PFSK-1 (cell line): Measurements from ENCODE around the gene PHOX2B.

Source experiments
- POLR2AphosphoS5 ChIP-seq: IDR thresholded peaks from 2 replicates; pipeline ENCODE4 v1.6.1; 2012; ENCODE audit warnings: low read depth, mild to moderate bottlenecking, control low read depth, low read length, moderate library complexity
- SIN3A ChIP-seq: IDR thresholded peaks from 2 replicates; pipeline ENCODE4 v1.6.1; 2012; ENCODE audit warnings: mild to moderate bottlenecking, low read length, moderate library complexity, borderline replicate concordance; ENCODE audit not compliant: insufficient read depth
- TF ChIP-seq, protein P1 (sequence below), 2 experiments: IDR thresholded peaks; 2 replicates each; pipeline versions ENCODE4 v1.6.1 to v1.8.0; 2011 to 2012; ENCODE audit warnings: low read depth in 2 of 2, low read length in 2 of 2, control low read depth in 1 of 2, inconsistent platforms in 1 of 2, mild to moderate bottlenecking in 1 of 2, moderate library complexity in 1 of 2; ENCODE audit not compliant: insufficient read depth in 1 of 2

- TF ChIP-seq, protein P1, sequence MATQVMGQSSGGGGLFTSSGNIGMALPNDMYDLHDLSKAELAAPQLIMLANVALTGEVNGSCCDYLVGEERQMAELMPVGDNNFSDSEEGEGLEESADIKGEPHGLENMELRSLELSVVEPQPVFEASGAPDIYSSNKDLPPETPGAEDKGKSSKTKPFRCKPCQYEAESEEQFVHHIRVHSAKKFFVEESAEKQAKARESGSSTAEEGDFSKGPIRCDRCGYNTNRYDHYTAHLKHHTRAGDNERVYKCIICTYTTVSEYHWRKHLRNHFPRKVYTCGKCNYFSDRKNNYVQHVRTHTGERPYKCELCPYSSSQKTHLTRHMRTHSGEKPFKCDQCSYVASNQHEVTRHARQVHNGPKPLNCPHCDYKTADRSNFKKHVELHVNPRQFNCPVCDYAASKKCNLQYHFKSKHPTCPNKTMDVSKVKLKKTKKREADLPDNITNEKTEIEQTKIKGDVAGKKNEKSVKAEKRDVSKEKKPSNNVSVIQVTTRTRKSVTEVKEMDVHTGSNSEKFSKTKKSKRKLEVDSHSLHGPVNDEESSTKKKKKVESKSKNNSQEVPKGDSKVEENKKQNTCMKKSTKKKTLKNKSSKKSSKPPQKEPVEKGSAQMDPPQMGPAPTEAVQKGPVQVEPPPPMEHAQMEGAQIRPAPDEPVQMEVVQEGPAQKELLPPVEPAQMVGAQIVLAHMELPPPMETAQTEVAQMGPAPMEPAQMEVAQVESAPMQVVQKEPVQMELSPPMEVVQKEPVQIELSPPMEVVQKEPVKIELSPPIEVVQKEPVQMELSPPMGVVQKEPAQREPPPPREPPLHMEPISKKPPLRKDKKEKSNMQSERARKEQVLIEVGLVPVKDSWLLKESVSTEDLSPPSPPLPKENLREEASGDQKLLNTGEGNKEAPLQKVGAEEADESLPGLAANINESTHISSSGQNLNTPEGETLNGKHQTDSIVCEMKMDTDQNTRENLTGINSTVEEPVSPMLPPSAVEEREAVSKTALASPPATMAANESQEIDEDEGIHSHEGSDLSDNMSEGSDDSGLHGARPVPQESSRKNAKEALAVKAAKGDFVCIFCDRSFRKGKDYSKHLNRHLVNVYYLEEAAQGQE (IDR thresholded peaks at IDR 0.05; ENCODE audit: insufficient read depth in 1 of 2, low read depth in 2 of 2, low read length in 2 of 2) = no peak
- TF ChIP-seq POLR2AphosphoS5 (no peak), SIN3A (no peak)
These were observed 3.7 kb upstream of the PHOX2B start for GRCh38 chr4:41752081-41752836.
